GM23338 (cell line): ENCODE results near the gene KCND2. TPM values are rescaled to one million over a fixed set of nuclear protein-coding genes. Genes with fewer than 3 reads are reported as not detected.
"Not testable (repeated sequence)": the region's sequence is repeated elsewhere in the genome, so short reads cannot be mapped to it uniquely, and the experiment has no call there.

Experiments
- ATAC-seq: fragments of 200-7000 bp; cut with Tn5 transposase; 3 replicates; pipeline ENCODE4 v1.9.1; 2020
- DNase-seq: peaks from one replicate; pipeline ENCODE4 v3.0.0-alpha.2; 2015; ENCODE audit warnings: low spot score
- H2AFZ ChIP-seq: fragments of 200-600 bp; sonication (generic); 2 replicates; pipeline ENCODE4 v1.8.0; 2016; ENCODE audit warnings: antibody characterized with exemption, mild to moderate bottlenecking, moderate library complexity
- H3F3A ChIP-seq: fragments of 200-600 bp; sonication (generic); replicated peaks from 2 replicates; pipeline ENCODE4 v1.8.0; 2017; ENCODE audit warnings: antibody characterized with exemption, mixed run types, low read depth
- H3K27ac ChIP-seq: fragments of 200-600 bp; sonication (generic); 2 replicates; pipeline ENCODE4 v1.6.1; 2016; ENCODE audit warnings: low read depth
- H3K27me3 ChIP-seq: fragments of 200-600 bp; sonication (generic); 2 replicates; pipeline ENCODE4 v1.8.0; 2016; ENCODE audit warnings: mild to moderate bottlenecking, mixed run types, moderate library complexity; ENCODE audit not compliant: insufficient read depth
- H3K36me3 ChIP-seq: fragments of 200-600 bp; sonication (generic); 2 replicates; pipeline ENCODE4 v1.8.0; 2016; ENCODE audit warnings: mild to moderate bottlenecking; ENCODE audit not compliant: insufficient read depth
- H3K4me1 ChIP-seq: fragments of 200-600 bp; sonication (generic); 2 replicates; pipeline ENCODE4 v1.8.0; 2016; ENCODE audit warnings: mild to moderate bottlenecking, moderate library complexity; ENCODE audit not compliant: insufficient read depth
- H3K4me2 ChIP-seq: fragments of 200-600 bp; sonication (generic); 2 replicates; pipeline ENCODE4 v1.7.1; 2017; ENCODE audit warnings: mixed run types
- H3K4me3 ChIP-seq: fragments of 200-600 bp; sonication (generic); 2 replicates; pipeline ENCODE4 v1.6.1; 2016; ENCODE audit warnings: mixed run types
- H3K79me2 ChIP-seq: fragments of 200-600 bp; sonication (generic); replicated peaks from 2 replicates; pipeline ENCODE4 v1.8.0; 2017; ENCODE audit warnings: mild to moderate bottlenecking; ENCODE audit not compliant: insufficient read depth
- H3K9me2 ChIP-seq: fragments of 200-600 bp; sonication (generic); 2 replicates; pipeline ENCODE4 v1.8.0; 2017; ENCODE audit not compliant: insufficient read depth
- H4K20me1 ChIP-seq: fragments of 200-600 bp; sonication (generic); replicated peaks from 2 replicates; pipeline ENCODE4 v1.8.0; 2017; ENCODE audit warnings: mild to moderate bottlenecking; ENCODE audit not compliant: insufficient read depth
- H3K27ac Mint-ChIP-seq: 2 replicates; pipeline ENCODE4 v1.8.0; 2020; ENCODE audit warnings: inconsistent platforms, mild to moderate bottlenecking, moderate library complexity, mixed read lengths
- H3K27me3 Mint-ChIP-seq: 3 replicates; pipeline ENCODE4 v1.8.0; 2022; ENCODE audit warnings: low read depth, mild to moderate bottlenecking, moderate library complexity, mixed read lengths, inconsistent platforms; ENCODE audit not compliant: insufficient read depth, poor library complexity
- H3K36me3 Mint-ChIP-seq: 3 replicates; pipeline ENCODE4 v1.8.0; 2021; ENCODE audit warnings: low read depth, mild to moderate bottlenecking, inconsistent platforms, moderate library complexity, mixed read lengths
- H3K4me1 Mint-ChIP-seq: 3 replicates; pipeline ENCODE4 v1.8.0; 2020; ENCODE audit warnings: mild to moderate bottlenecking, inconsistent platforms, mixed read lengths
- H3K4me3 Mint-ChIP-seq: 3 replicates; pipeline ENCODE4 v1.8.0; 2021; ENCODE audit warnings: moderate library complexity, mild to moderate bottlenecking, inconsistent platforms, mixed read lengths
- H3K9me3 Mint-ChIP-seq: 3 replicates; pipeline ENCODE4 v1.8.0; 2020; ENCODE audit warnings: moderate library complexity, mild to moderate bottlenecking, inconsistent platforms, mixed read lengths
- EZH2 ChIP-seq: fragments of 200-600 bp; sonication (generic); IDR thresholded peaks from one replicate; pipeline ENCODE4 v1.8.0; 2017; ENCODE audit warnings: antibody characterized with exemption, mild to moderate bottlenecking, low read depth; ENCODE audit not compliant: unreplicated experiment
- EZH2phosphoT487 ChIP-seq: fragments of 200-600 bp; sonication (generic); IDR thresholded peaks from one replicate; pipeline ENCODE4 v1.8.1; 2018; ENCODE audit warnings: antibody characterized with exemption; ENCODE audit not compliant: unreplicated experiment
- JUNB ChIP-seq: IDR thresholded peaks from one replicate; pipeline ENCODE4 v1.6.1; 2016; ENCODE audit warnings: antibody characterized with exemption; ENCODE audit not compliant: unreplicated experiment
- POLR2AphosphoS5 ChIP-seq: IDR thresholded peaks from 2 replicates; pipeline ENCODE4 v1.6.1; 2016; ENCODE audit warnings: antibody characterized with exemption, low read depth
- REST ChIP-seq: IDR thresholded peaks from one replicate; pipeline ENCODE4 v1.6.1; 2018; ENCODE audit warnings: antibody characterized with exemption; ENCODE audit not compliant: unreplicated experiment
- STAT1 ChIP-seq: IDR thresholded peaks from one replicate; pipeline ENCODE4 v1.6.1; 2016; ENCODE audit warnings: antibody characterized with exemption; ENCODE audit not compliant: unreplicated experiment
- ZNF462 ChIP-seq: fragments of 250-450 bp; sonication (Bioruptor Pico); IDR thresholded peaks from 2 replicates; pipeline ENCODE4 v1.5.0; 2020; ENCODE audit warnings: mild to moderate bottlenecking, moderate library complexity
- polyA plus RNA-seq: library from polyadenylated mRNA; unstranded; fragments of >200 nt; fragmentation: Nextera tagmentation; extraction: Ambion mirVana; gene quantifications from 2 replicates; pipeline ENCODE4 v1.2.1, GENCODE V29; 2016
- total RNA-seq: library from RNA; depleted of rRNA; stranded (reverse); fragments of >200 nt; shearing (Covaris generic); gene quantifications from 2 replicates; pipeline ENCODE4 v1.2.3, GENCODE V29; 2014

Gene KCND2
- total and polyA plus RNA-seq, 2 experiments from 2014 or later, result 7.1 to 15.6 TPM

GRCh38 chr7:120240350-120240749 lies 32.6 kb upstream of the KCND2 start:
- not testable (repeated sequence) for H3F3A ChIP-seq, H3K4me3 Mint-ChIP-seq, H3K27me3 ChIP-seq, H3K27ac ChIP-seq, H3K4me1 Mint-ChIP-seq, H4K20me1 ChIP-seq, H3K79me2 ChIP-seq, H3K36me3 ChIP-seq, H3K9me2 ChIP-seq, H3K4me1 ChIP-seq, H3K4me3 ChIP-seq, H3K4me2 ChIP-seq, DNase-seq, H3K27me3 Mint-ChIP-seq, ATAC-seq, H3K27ac Mint-ChIP-seq, H2AFZ ChIP-seq
- peaks cover 37% of the 10 kb centered on the region for H3K9me3 Mint-ChIP-seq
- peaks cover 18% of the 10 kb centered on the region for H3K36me3 Mint-ChIP-seq

GRCh38 chr7:120241973-120242372 lies 31.0 kb upstream of the KCND2 start:
- no peak for TF ChIP-seq STAT1
- Mint-ChIP-seq H3K4me3 (no peak overlapping the region), H3K27ac (no peak overlapping the region), H3K27me3 (no peaks in the 10 kb centered on the region), H3K9me3 (peaks cover 31% of the 10 kb centered on the region), H3K4me1 (peaks cover 3% of the 10 kb centered on the region; the same call in 1 of the 3 replicates), H3K36me3 (peaks cover 18% of the 10 kb centered on the region)
- Histone ChIP-seq H3K9me2 (no peaks in the 10 kb centered on the region), H3K27ac (no peak overlapping the region), H3K4me1 (no peaks in the 10 kb centered on the region), H4K20me1 (no peaks in the 10 kb centered on the region), H3K27me3 (no peaks in the 10 kb centered on the region), H2AFZ (no peak overlapping the region), H3K4me2 (no peak overlapping the region), H3F3A (no peaks in the 10 kb centered on the region), H3K79me2 (no peaks in the 10 kb centered on the region), H3K36me3 (0 out of 2 replicates have a peak, but pooled peaks cover 4% of the 10 kb centered on the region), H3K4me3 (no peak overlapping the region)
- no peak for DNase-seq
- no peak for ATAC-seq

- Histone ChIP-seq H2AFZ (no peak overlapping the region), H3F3A (no peaks in the 10 kb centered on the region; the same call in 1 of the 2 replicates), H3K36me3 (peaks cover 6% of the 10 kb centered on the region; the same call in 1 of the 2 replicates), H3K27me3 (no peaks in the 10 kb centered on the region), H3K4me1 (no peaks in the 10 kb centered on the region), H3K27ac (no peak overlapping the region), H3K79me2 (no peaks in the 10 kb centered on the region), H4K20me1 (no peaks in the 10 kb centered on the region), H3K4me3 (no peak overlapping the region), H3K9me2 (no peaks in the 10 kb centered on the region; the same call in 1 of the 2 replicates), H3K4me2 (no peak overlapping the region)
- Mint-ChIP-seq H3K4me1 (no peaks in the 10 kb centered on the region; the same call in 2 of the 3 replicates), H3K9me3 (peaks cover 41% of the 10 kb centered on the region), H3K4me3 (no peak overlapping the region), H3K36me3 (peaks cover 41% of the 10 kb centered on the region), H3K27me3 (peaks cover 7% of the 10 kb centered on the region), H3K27ac (no peak overlapping the region)
- ATAC-seq (no peak), DNase-seq (no peak)
- TF ChIP-seq JUNB, result no peak
- no peak for TF ChIP-seq EZH2
- TF ChIP-seq REST, result no peak
- no peak for TF ChIP-seq ZNF462 (CRISPR knock-in tag)
- no peak for TF ChIP-seq EZH2phosphoT487
- no peak for TF ChIP-seq STAT1
- no peak for TF ChIP-seq POLR2AphosphoS5
Observed at GRCh38 chr7:120254845-120255244, 18.1 kb upstream of the KCND2 start.
